ENCODE measurements around the gene DKK2. TPM values are rescaled to one million over a fixed set of nuclear protein-coding genes. Genes with fewer than 3 reads are reported as not detected.

DKK2 gene
- total RNA-seq, 1 donor from 2014 or later = 3.3 TPM

DNA sequence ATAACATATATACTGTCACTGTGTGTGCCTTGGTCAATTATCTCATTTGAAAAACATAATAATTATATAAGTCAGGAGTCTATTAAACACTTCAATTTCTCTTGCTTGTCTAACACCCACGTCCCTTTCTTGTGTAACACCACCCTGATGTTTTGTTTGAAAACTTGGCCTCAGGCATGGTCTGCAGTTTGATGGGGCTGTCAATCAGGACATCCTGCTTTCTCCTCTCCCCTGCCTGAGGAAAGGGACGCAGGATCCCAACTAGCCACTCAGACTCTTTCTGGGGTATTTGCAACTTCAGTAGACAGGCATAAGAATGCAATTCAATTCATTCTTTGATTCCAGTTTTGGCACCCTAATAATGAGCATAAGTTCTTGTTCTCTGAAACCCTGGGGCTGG, 48.8 kb downstream of the DKK2 start:
- Mint-ChIP-seq H3K27me3 (ENCODE audit: low read depth, unreplicated experiment) (no peaks in the 10 kb centered on the region), H3K4me1 (ENCODE audit: low read depth, unreplicated experiment) (no peaks in the 10 kb centered on the region), H3K9me3 (ENCODE audit: unreplicated experiment) (no peaks in the 10 kb centered on the region), H3K27ac (ENCODE audit: unreplicated experiment) (no peak overlapping the region), H3K4me3 (ENCODE audit: unreplicated experiment) (no peak overlapping the region), H3K36me3 (ENCODE audit: low read depth, unreplicated experiment) (no peaks in the 10 kb centered on the region)
- DNase-seq (ENCODE audit: low read depth) = no peak
- Histone ChIP-seq H3K79me2 (ENCODE audit: insufficient read depth, low read length) (no peaks in the 10 kb centered on the region), H3K9me3 (ENCODE audit: insufficient read depth, low read depth, low read length) (no peaks in the 10 kb centered on the region), H3K27me3 (ENCODE audit: insufficient read depth, low read length) (no peaks in the 10 kb centered on the region), H3K4me1 (ENCODE audit: insufficient read depth, low read length) (no peaks in the 10 kb centered on the region), H3K4me3 (ENCODE audit: insufficient read depth, low read depth, low read length) (no peak overlapping the region), H3K9ac (ENCODE audit: low read length) (no peak overlapping the region), H3K4me2 (ENCODE audit: low read length) (no peak overlapping the region), H3K27ac (ENCODE audit: low read depth, low read length) (no peak overlapping the region), H3K36me3 (ENCODE audit: insufficient read depth, low read length) (no peaks in the 10 kb centered on the region), H4K20me1 (ENCODE audit: insufficient read depth, low read length) (no peaks in the 10 kb centered on the region), H2AFZ (ENCODE audit: low read depth, low read length) (no peak overlapping the region)
- TF ChIP-seq, protein P1, sequence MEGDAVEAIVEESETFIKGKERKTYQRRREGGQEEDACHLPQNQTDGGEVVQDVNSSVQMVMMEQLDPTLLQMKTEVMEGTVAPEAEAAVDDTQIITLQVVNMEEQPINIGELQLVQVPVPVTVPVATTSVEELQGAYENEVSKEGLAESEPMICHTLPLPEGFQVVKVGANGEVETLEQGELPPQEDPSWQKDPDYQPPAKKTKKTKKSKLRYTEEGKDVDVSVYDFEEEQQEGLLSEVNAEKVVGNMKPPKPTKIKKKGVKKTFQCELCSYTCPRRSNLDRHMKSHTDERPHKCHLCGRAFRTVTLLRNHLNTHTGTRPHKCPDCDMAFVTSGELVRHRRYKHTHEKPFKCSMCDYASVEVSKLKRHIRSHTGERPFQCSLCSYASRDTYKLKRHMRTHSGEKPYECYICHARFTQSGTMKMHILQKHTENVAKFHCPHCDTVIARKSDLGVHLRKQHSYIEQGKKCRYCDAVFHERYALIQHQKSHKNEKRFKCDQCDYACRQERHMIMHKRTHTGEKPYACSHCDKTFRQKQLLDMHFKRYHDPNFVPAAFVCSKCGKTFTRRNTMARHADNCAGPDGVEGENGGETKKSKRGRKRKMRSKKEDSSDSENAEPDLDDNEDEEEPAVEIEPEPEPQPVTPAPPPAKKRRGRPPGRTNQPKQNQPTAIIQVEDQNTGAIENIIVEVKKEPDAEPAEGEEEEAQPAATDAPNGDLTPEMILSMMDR (IDR thresholded peaks at IDR 0.05; ENCODE audit: insufficient read depth, low read depth, low read length) = no peak
- no peak for TF ChIP-seq EZH2 (IDR thresholded peaks at IDR 0.05; ENCODE audit: insufficient read depth, low read length)
- FAIRE-seq = no peak

DNA sequence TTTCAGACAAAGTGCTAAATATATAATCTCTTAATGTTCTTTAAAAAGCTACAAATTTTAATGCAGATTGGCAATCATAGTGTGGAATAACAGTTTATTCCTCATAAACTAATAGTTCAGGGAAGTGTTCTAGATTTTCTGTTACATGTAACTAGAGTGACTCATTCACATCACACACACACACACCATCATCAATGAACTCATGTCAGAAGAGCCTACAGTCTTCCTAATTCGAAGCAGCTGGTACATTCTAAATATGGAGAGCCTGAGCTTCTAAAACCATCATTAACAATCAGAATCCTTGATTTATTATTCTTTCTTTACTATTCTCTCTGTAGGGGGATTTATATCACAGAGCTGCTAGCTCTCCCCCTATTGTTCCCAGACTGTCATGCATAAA, 49.6 kb downstream of the DKK2 start:
- no peaks in the 10 kb centered on the region for H3K4me1 ChIP-seq (ENCODE audit: insufficient read depth, low read length)
- H4K20me1 ChIP-seq (ENCODE audit: insufficient read depth, low read length) = no peaks in the 10 kb centered on the region
- H3K36me3 ChIP-seq (ENCODE audit: insufficient read depth, low read length) = no peaks in the 10 kb centered on the region
- no peak for TF ChIP-seq EZH2 (IDR thresholded peaks at IDR 0.05; ENCODE audit: insufficient read depth, low read length)
- TF ChIP-seq, protein P1 (IDR thresholded peaks at IDR 0.05; ENCODE audit: insufficient read depth, low read depth, low read length) = no peak
- no peaks in the 10 kb centered on the region for H3K9me3 ChIP-seq (ENCODE audit: insufficient read depth, low read depth, low read length)
- H3K36me3 Mint-ChIP-seq (ENCODE audit: low read depth, unreplicated experiment) = no peaks in the 10 kb centered on the region
- H3K4me2 ChIP-seq (ENCODE audit: low read length) = no peak overlapping the region
- H3K9ac ChIP-seq (ENCODE audit: low read length) = no peak overlapping the region
- FAIRE-seq = no peak
- H3K27me3 Mint-ChIP-seq (ENCODE audit: low read depth, unreplicated experiment) = no peaks in the 10 kb centered on the region
- H2AFZ ChIP-seq (ENCODE audit: low read depth, low read length) = no peak overlapping the region
- no peak overlapping the region for H3K27ac Mint-ChIP-seq (ENCODE audit: unreplicated experiment)
- H3K4me1 Mint-ChIP-seq (ENCODE audit: low read depth, unreplicated experiment) = no peaks in the 10 kb centered on the region
- no peaks in the 10 kb centered on the region for H3K79me2 ChIP-seq (ENCODE audit: insufficient read depth, low read length)
- H3K27me3 ChIP-seq (ENCODE audit: insufficient read depth, low read length) = no peaks in the 10 kb centered on the region
- no peak overlapping the region for H3K4me3 ChIP-seq (ENCODE audit: insufficient read depth, low read depth, low read length)
- H3K9me3 Mint-ChIP-seq (ENCODE audit: unreplicated experiment) = no peaks in the 10 kb centered on the region
- H3K4me3 Mint-ChIP-seq (ENCODE audit: unreplicated experiment) = no peak overlapping the region
- peak; percentile 39 for DNase-seq (ENCODE audit: low read depth)
- H3K27ac ChIP-seq (ENCODE audit: low read depth, low read length) = no peak overlapping the region

DNA sequence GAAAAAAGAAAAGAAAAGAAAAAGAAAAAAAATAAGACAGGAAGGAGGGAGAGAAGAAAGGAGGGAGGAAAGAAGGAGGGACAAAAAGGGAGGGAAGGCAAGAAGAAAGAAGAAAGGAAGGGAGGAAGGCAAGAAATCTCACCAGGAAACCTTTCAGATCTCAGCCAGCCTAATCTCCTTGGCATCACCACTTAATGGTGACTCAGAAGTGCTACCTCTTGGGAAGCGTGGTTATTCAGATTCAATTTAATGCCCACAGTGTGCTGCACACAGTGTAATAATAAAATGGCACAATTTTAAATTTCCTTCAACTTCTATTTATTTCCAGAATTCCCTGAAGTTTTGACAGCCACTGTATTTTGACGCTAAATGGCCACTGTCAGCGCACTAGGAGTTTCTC, 50.3 kb downstream of the DKK2 start:
- Histone ChIP-seq H4K20me1 (ENCODE audit: insufficient read depth, low read length) (no peaks in the 10 kb centered on the region), H3K36me3 (ENCODE audit: insufficient read depth, low read length) (no peaks in the 10 kb centered on the region), H3K79me2 (ENCODE audit: insufficient read depth, low read length) (no peaks in the 10 kb centered on the region), H3K9ac (ENCODE audit: low read length) (no peak overlapping the region), H3K27me3 (ENCODE audit: insufficient read depth, low read length) (no peaks in the 10 kb centered on the region), H3K9me3 (ENCODE audit: insufficient read depth, low read depth, low read length) (no peaks in the 10 kb centered on the region), H3K4me2 (ENCODE audit: low read length) (no peak overlapping the region), H3K4me3 (ENCODE audit: insufficient read depth, low read depth, low read length) (no peak overlapping the region), H2AFZ (ENCODE audit: low read depth, low read length) (no peak overlapping the region), H3K4me1 (ENCODE audit: insufficient read depth, low read length) (no peaks in the 10 kb centered on the region), H3K27ac (ENCODE audit: low read depth, low read length) (no peak overlapping the region)
- FAIRE-seq (no peak), DNase-seq (ENCODE audit: low read depth) (no peak)
- Mint-ChIP-seq H3K27me3 (ENCODE audit: low read depth, unreplicated experiment) (no peaks in the 10 kb centered on the region), H3K27ac (ENCODE audit: unreplicated experiment) (no peak overlapping the region), H3K4me1 (ENCODE audit: low read depth, unreplicated experiment) (no peaks in the 10 kb centered on the region), H3K4me3 (ENCODE audit: unreplicated experiment) (no peak overlapping the region), H3K36me3 (ENCODE audit: low read depth, unreplicated experiment) (no peaks in the 10 kb centered on the region), H3K9me3 (ENCODE audit: unreplicated experiment) (no peaks in the 10 kb centered on the region)
- no peak for TF ChIP-seq EZH2 (IDR thresholded peaks at IDR 0.05; ENCODE audit: insufficient read depth, low read length)

Data from astrocyte (in vitro differentiated cells and primary cell).